OCI-LY1 (cell line): Measurements from ENCODE around the gene EPB41L2.

Experiments used
- CTCF ChIP-seq: fragments of 200-600 bp; sonication (generic), shearing (Covaris generic); IDR thresholded peaks from 2 replicates; pipeline ENCODE4 v1.5.1; 2017; ENCODE audit warnings: mild to moderate bottlenecking, antibody characterized with exemption, low read length, moderate library complexity, mixed read lengths
- EZH2 ChIP-seq: fragments of 200-600 bp; sonication (generic), shearing (Covaris generic); IDR thresholded peaks from 2 replicates; pipeline ENCODE4 v1.8.0; 2017; ENCODE audit warnings: borderline replicate concordance, mixed run types, mild to moderate bottlenecking, antibody characterized with exemption, low read length, moderate library complexity, mixed read lengths

GRCh38 chr6:130966344-130966980, 96.6 kb downstream of the EPB41L2 start:
- TF ChIP-seq CTCF: no peak
- TF ChIP-seq EZH2: no peak
